Measurements from ENCODE around the gene CYTH1.

DNA sequence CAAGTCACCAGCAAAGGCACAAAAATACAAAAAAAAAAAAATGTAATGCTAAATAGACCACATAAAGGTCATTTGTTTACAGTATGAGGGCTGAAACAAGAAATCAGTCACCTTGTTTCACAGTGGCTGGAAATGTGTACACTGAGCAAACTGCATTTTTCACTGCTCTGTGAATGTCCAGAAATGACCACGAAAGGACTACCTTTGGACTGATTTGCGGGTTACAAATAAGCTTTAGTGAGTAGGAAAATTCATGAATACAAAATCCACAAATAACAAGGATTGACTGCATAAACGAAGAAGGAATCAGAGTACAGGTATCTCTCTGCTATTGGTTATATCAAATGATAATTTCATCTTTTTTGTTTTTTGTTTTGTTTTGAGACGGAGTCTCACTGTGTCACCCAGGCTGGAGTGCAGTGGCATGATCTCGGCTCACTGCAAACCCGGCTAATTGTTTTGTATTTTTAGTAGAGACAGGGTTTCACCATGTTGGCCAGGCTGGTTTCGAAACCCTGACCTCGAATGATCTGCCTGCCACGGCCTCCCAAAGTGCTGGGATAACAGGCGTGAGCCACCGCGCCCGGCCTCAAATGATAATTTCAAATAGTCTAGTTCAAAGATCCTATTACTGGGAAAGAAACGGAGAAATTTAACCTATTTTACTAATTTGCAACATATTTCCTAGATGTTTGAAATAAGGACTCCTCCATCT lies 30.5 kb downstream of the CYTH1 start:
- TF ChIP-seq TCF4 (CRISPR knock-in tag; IDR thresholded peaks at IDR 0.05; ENCODE audit: borderline replicate concordance), result no peak
- TF ChIP-seq, protein P1, sequence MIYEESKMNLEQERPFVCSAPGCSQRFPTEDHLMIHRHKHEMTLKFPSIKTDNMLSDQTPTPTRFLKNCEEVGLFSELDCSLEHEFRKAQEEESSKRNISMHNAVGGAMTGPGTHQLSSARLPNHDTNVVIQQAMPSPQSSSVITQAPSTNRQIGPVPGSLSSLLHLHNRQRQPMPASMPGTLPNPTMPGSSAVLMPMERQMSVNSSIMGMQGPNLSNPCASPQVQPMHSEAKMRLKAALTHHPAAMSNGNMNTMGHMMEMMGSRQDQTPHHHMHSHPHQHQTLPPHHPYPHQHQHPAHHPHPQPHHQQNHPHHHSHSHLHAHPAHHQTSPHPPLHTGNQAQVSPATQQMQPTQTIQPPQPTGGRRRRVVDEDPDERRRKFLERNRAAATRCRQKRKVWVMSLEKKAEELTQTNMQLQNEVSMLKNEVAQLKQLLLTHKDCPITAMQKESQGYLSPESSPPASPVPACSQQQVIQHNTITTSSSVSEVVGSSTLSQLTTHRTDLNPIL (CRISPR knock-in tag; IDR thresholded peaks at IDR 0.05; ENCODE audit: low read depth), result no peak
- TF ChIP-seq, protein P2, sequence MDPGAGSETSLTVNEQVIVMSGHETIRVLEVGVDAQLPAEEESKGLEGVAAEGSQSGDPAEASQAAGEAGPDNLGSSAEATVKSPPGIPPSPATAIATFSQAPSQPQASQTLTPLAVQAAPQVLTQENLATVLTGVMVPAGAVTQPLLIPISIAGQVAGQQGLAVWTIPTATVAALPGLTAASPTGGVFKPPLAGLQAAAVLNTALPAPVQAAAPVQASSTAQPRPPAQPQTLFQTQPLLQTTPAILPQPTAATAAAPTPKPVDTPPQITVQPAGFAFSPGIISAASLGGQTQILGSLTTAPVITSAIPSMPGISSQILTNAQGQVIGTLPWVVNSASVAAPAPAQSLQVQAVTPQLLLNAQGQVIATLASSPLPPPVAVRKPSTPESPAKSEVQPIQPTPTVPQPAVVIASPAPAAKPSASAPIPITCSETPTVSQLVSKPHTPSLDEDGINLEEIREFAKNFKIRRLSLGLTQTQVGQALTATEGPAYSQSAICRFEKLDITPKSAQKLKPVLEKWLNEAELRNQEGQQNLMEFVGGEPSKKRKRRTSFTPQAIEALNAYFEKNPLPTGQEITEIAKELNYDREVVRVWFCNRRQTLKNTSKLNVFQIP (CRISPR knock-in tag; IDR thresholded peaks at IDR 0.05; ENCODE audit: borderline replicate concordance, low read depth), result no peak
- TF ChIP-seq TOX (CRISPR knock-in tag; IDR thresholded peaks at IDR 0.05; ENCODE audit: borderline replicate concordance), result no peak
- TF ChIP-seq ZNF8 (CRISPR knock-in tag; IDR thresholded peaks at IDR 0.05), result no peak
- TF ChIP-seq ARNTL (CRISPR knock-in tag; IDR thresholded peaks at IDR 0.05; ENCODE audit: borderline replicate concordance, low read depth), result no peak
- TF ChIP-seq, protein P3, sequence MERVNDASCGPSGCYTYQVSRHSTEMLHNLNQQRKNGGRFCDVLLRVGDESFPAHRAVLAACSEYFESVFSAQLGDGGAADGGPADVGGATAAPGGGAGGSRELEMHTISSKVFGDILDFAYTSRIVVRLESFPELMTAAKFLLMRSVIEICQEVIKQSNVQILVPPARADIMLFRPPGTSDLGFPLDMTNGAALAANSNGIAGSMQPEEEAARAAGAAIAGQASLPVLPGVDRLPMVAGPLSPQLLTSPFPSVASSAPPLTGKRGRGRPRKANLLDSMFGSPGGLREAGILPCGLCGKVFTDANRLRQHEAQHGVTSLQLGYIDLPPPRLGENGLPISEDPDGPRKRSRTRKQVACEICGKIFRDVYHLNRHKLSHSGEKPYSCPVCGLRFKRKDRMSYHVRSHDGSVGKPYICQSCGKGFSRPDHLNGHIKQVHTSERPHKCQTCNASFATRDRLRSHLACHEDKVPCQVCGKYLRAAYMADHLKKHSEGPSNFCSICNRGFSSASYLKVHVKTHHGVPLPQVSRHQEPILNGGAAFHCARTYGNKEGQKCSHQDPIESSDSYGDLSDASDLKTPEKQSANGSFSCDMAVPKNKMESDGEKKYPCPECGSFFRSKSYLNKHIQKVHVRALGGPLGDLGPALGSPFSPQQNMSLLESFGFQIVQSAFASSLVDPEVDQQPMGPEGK (CRISPR knock-in tag; IDR thresholded peaks at IDR 0.05; ENCODE audit: borderline replicate concordance), result no peak
- no peak for TF ChIP-seq BACH2 (CRISPR knock-in tag; IDR thresholded peaks at IDR 0.05; ENCODE audit: borderline replicate concordance)

Data from SK-N-SH treated with all-trans-retinoic acid at 6 μM for 48 hours (cell line).